GM08714 (cell line): ENCODE results near the gene OSGIN1.

Source experiments
- H3K4me3 ChIP-seq: fragments of 200-500 bp; sonication (Bioruptor generic); 2 replicates; pipeline ENCODE4 v1.5.1; 2014; ENCODE audit warnings: mild to moderate bottlenecking, low read length, inconsistent platforms
- ZNF274 ChIP-seq: IDR thresholded peaks from 2 replicates; pipeline ENCODE4 v1.6.1; 2012; ENCODE audit warnings: mild to moderate bottlenecking, low read depth, low read length

OSGIN1 gene

DNA sequence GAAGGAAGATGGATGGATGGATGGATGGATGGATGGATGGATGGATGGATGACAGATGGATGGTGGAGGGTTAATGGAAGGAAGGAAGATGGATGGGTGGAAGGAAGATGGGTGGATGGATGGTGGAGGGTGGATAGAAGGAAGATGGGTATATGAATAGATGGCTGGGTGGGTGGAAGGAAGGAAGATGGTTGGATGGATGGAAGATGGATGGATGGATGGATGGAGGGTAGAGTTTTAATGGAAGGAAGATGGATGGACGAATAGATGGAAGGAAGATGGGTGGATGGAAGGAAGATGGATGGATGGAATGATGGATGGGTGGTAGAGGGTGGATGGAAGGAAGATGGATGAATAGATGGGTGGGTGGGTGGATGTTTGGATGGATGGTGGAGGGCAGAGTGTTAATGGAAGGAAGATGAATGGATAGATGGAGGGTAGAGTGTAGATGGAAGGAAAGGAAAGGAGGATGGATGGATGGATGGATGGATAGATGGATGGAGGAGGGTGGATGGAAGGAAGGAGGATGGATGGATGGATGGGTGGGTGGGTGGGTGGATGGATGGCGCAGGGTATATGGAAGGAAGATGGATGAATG is 32.0 kb upstream of the OSGIN1 start:
- no peak for TF ChIP-seq ZNF274
- H3K4me3 ChIP-seq, result no peak overlapping the region

DNA sequence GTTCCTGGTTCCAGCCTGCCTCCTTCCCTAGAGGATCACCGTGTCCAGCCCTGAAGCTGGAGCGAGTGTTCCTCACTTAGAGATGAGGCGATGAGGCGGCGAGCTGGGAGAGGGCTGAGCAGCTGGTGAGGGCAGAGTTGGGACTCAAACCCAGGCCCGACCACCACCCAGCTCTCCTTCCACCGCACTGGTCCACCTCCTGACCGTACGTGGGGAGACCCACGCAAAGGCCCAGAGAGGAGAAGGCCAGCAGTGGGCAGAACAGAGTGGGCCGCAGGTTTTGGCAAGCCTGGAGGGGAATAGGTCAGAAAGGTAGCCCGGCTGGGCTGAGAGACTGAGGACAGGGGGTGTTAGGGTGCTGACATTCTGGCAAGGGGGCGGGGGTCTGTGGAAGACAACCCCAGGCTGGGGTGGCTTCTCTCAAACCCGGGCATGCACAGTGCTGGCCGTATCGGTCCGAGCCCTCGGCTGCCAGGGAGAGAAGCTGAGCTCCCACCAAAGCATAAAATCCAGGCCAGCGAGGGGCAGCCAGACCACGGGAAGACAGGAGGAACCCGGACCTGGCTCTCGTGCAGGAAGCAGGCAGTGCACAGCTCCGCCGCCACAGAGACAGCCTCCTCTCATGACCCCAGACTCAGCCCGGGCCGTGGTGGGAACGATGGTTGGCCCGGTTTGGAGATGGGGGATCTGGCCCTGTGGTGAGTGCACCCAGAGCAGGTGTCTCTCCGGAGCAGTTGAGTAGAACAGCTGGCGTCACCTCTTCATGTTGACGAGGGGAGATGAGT is 29.3 kb upstream of the OSGIN1 start:
- TF ChIP-seq ZNF274, result no peak
- no peak overlapping the region for H3K4me3 ChIP-seq

DNA sequence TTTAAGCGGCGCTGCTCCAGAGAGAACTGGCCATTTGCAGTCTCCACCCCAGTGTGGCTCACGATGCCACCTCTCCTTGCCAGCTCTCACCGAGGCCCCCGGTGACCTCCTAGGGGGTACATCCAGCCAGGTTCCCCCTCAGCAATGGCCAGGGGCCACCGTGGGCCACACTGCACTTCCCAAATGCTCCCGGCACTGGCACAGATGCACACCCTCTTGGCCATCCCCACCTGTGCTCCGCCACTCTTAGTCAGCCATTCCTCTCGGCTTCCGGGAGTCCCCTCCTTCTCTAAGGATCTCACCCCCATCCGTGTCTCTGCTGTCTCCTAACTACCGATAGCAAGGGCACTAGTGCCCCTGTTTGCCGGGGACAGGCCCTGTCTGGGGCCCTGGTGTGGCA is 28.4 kb upstream of the OSGIN1 start:
- H3K4me3 ChIP-seq, result no peak overlapping the region
- no peak for TF ChIP-seq ZNF274

DNA sequence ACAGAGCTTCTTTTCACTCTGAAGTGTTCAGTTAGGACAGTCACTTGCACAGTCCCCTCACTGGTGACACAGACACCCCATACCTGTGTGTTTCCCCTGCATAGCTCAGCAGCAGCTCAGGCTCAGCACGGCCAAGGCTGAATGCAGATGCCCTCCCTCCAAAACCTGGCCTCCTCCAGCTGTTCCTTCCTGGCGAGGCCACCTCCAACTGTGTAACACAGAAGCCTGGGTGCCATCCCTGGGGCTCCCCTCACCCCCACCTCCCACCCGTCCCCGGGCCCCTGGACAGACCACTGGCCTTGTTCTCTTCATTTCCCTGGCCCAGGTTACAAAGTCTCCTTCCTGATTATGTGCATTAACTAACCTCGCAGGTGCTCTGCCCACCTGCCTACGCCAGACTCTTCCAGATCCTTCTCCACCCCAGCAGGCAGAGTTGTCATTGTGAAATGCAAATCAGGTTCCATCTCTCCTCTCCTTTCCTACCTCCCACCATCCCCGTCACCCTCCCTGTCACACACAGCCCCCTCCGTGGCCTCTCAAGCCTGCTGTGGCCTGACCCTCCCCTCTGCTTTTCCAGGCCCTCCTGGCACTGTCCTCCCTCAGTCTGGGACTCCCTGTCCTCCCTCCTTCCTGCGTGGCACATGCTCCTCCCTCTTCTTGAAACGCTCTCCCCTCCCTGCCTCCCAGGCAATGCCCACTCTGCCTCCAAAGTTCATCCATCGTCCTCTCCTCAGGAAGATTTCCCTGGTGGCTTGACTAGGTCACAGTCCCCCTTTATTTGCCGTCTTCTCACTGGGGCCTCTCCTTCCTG is 27.7 kb upstream of the OSGIN1 start:
- no peak overlapping the region for H3K4me3 ChIP-seq
- TF ChIP-seq ZNF274, result no peak

DNA sequence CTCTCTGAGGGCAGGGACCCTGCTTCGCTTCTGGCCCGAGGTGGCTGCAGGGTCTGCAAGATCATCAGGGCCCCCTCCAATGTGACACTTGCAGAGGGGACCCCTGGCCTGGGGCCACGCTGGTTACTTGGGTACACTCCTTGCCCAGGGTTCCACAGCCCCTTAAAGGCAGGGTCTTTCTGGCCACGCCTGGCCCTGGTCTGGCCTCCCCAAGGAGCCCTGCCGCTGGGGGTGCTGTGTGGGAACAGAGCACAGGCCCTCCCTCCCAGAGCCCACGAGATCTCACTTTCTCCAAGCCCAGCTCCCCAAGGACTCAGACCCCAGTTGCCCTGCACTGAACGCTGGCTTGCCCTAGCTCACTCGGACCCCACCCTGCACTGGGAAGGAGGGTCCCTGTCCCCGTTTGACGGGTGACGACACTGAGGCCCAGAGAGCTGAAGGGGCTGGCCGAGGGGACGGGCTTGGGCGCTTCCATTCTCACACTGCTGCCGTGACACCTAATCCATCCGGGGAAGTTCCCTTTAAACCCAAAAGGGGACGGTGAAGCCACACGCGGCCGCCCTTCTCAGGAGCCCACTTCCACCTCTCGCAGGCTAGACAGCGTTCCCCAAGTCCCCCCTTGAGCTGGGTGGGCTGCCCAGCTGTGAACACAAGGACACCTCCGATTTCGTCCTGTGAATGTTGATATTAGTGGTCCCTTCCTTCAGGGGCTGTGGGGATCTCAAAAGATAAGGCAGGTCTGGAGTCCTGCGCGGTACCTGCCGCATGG is 26.9 kb upstream of the OSGIN1 start:
- H3K4me3 ChIP-seq, result no peak overlapping the region
- no peak for TF ChIP-seq ZNF274

DNA sequence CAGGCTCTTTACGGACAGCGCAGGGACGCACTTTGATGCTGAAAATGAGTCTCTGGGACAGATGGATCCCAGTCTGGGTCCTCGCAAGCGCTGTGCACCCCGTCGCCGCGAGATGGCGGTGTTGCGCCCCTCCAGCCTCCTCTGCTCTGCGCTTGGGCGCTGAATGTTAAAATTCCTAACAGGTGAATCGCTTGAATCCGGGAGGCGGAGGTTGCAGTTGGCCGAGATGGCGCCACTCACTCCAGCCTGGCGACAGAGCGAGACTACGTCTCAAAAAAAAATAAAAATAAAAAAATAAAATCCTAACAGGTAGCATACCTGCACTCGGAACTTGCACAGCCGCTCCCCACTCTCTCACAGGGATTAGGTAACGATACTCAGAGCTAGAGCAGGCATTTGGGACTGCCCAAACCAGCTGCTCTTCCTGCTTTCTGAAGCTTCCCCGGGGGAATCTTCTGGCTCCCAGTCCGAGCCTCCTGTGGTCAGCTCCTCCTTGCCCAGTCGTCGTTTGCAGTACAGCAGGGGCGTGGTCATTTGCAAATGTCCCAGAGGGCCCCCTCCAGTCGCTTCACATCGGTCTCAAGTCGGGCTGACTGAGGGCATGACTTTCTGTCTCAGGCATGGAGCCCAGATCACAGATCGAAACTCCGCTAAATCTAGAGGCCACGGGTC is 26.2 kb upstream of the OSGIN1 start:
- TF ChIP-seq ZNF274, result no peak
- no peak overlapping the region for H3K4me3 ChIP-seq

DNA sequence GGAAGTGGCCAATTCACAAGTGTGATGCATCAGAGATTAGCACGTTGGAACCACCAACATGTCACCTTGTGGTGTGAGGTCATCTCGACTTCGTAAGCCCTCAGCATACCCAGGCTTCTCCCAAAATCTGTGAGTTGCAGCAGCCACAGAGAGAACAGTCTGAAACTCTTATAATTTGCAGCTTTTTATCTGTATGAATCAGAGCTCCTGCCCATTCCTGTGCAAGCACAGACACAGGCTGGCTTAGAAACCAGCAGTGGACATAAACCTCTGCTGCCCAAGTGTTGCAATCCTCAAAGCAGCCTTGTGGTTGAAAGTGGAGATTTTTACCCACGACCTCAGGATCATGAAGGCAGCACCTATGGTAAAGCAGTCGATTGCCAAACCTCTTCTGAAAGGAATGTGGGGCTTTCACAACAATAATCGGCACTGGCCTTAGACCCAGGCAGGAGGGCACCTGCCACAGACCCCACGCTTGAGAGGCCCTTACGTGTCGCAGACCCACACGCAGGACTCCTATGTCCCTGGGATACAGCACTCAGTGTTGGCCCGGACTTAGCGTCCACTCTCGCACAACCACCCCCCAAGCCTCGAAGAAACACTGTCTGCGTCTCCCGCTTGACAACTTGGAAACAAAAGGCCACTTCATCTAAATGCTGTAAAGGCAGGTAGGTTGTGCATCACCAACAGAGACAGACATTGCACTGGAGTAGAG is 24.5 kb upstream of the OSGIN1 start:
- TF ChIP-seq ZNF274, result no peak
- no peak overlapping the region for H3K4me3 ChIP-seq

DNA sequence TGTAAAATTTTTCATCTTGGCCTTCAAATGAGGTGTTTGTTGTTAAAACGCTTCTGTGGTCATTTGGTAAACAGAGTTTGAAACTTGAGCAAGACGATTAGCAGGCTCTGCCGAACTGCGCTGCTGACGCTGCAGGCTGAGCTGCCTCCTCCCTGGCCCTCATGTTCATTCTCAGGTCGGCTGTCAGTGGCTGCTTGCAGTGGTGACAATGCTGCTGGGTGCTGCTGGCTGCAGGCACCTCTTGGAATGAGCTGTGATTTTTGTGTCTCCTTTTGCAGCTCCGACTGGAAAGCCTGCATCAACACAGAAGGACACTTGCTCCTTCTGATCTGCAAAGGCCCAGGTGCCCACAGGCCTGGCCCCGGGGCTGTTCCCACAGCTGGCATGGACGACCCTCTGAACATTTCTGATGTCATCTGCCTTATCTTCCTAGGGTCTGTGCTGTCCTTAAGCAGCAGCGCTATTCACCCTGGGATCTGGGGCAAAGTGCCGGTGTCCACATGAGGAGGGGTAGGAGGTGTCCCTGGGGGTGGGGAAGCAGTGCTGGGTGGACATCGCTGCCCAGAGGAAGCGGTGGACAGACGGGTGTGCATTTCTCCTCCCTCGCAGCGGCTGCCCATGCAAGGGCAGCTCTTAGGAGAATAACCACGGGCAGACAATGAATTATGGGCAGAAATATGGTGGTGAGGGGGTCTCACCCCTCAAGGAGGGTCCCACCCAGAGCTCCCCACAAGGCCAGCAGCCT is 23.1 kb upstream of the OSGIN1 start:
- no peak for TF ChIP-seq ZNF274
- no peak overlapping the region for H3K4me3 ChIP-seq

DNA sequence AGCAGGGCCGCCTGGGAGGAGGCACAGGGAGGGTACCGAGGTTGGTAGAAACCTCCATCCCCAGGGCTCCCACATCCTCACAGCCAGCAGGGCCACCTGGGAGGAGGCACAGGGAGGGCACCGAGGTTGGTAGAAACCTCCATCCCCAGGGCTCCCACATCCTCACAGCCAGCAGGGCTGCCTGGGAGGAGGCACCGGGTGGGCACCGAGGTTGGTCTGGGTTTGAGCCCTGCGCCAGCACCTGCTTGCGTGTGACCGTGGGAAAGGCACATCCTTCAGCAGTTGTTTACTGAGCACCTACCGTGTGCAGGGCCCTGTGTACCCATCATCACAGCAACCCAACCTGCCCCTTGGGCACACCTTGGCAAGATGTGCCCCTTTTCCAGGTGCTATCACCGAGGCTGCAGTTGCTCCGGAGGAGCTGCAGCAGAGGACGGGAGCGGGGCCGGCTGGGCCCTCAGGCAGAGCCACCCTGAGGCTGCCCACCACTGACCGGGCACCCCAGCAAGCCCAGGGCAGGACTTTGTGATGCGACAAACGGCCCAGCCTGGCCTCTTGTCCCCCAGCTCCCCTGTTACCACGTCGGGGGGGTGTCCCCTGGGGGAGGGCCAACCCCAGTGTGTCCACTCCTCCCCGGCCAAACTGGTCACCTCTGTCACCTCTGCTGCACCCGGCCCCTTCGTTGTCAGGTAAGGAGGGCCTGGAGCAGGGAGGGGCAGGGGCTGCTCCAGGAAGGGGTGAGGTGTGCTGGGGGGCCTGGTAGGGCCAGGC is 22.1 kb upstream of the OSGIN1 start:
- TF ChIP-seq ZNF274, result no peak

DNA sequence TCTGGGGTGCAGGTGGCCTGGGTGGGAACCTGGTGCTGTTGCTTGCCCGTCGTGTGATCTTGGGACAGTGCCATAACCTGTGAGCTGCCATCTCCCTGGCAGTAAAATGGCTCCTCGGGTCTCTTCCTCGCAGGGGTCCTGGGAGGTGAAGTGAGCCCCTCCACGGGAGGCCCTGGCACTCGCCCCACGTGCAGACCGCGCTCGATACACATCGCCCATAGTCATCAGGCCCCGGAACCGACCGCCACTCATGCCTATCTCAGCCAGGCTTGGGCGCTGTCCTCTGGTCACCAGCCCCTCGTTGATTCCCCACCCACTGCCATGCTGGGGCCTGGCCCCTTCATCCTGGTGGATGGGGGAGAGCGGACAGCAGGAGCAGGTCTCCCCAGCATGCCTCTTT is 21.5 kb upstream of the OSGIN1 start:
- no peak for TF ChIP-seq ZNF274
- no peak overlapping the region for H3K4me3 ChIP-seq

More for the DNA sequence above, 22.1 kb upstream of the OSGIN1 start:
- no peak overlapping the region for H3K4me3 ChIP-seq

DNA sequence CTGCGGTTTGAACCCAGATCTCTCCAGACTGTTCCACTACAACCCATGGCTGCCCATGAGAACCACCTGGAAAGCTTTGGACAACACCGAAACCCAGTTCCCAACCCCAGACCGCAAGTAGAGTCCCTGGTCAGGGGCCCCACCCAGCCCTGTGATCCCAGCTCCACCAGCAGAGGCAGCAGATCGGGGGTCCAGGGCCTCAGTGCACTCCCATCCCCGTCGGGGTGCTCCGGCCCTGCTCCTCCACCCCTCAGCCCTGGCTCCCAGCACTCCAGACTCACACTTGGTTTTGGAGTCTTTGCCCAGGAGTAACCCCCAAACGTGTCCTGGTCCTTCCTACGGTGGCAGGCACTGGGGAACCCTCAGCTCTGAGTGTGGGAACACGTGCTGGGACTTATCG is 20.7 kb upstream of the OSGIN1 start:
- no peak for TF ChIP-seq ZNF274
- no peak overlapping the region for H3K4me3 ChIP-seq
